T-helper 1 cell treated with Interleukin-12 subunit alpha and Interleukin-12 subunit beta and Interleukin-4 antibody, amounts not matched to agents 30 μg/mL and 1 μg/mL, for 36 hours (primary cell): Measurements from ENCODE around the gene NTRK1.

Experiments used
- H3K27ac Mint-ChIP-seq: one replicate; pipeline ENCODE4 v1.8.0; 2021; ENCODE audit warnings: mild to moderate bottlenecking, mixed read lengths
- H3K27me3 Mint-ChIP-seq: one replicate; pipeline ENCODE4 v1.8.0; 2021; ENCODE audit warnings: low read depth, mixed read lengths
- H3K36me3 Mint-ChIP-seq: one replicate; pipeline ENCODE4 v1.8.0; 2021; ENCODE audit warnings: low read depth, mixed read lengths
- H3K4me1 Mint-ChIP-seq: one replicate; pipeline ENCODE4 v1.8.0; 2021; ENCODE audit warnings: low read depth, mixed read lengths
- H3K4me3 Mint-ChIP-seq: one replicate; pipeline ENCODE4 v1.8.0; 2021; ENCODE audit warnings: mild to moderate bottlenecking, moderate library complexity, mixed read lengths
- H3K9me3 Mint-ChIP-seq: one replicate; pipeline ENCODE4 v1.8.0; 2021; ENCODE audit warnings: mixed read lengths

NTRK1 gene

DNA sequence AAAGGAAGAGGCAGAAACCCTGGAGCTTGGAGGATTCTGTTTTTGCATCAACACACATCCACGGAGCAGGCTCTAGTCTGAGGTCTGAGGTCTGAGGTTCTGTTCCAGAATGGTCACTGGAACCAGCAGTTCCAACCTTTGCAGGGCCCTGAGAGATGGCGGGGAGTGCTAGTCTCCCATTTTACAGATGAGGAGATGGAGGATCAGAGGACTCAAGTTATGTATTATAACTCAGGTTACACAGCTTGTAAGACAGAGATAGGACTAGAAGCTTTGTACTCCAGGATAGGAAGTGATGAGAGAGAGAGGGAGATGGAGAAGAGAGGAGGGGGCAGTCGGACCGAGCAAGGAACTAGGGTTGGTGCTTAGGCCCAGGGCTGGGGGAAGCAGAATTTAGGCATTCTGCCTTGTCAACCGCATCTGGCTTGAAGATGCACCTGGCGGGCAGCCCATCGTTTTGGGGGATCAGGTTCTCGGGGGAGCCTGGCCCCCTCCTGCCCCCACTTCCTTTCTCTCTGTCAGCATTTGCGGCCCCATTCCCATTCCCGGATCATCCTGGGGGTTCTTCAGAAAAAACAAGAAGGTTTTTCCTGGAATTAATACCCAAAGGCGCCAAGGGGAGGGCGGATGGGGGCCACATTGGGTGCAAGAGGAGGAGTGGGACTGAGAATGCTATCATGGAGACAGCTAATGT is 38.5 kb downstream of the NTRK1 start:
- H3K27ac Mint-ChIP-seq: no peak overlapping the region
- no peaks in the 10 kb centered on the region for H3K36me3 Mint-ChIP-seq
- H3K27me3 Mint-ChIP-seq: peaks cover 26% of the 10 kb centered on the region
- H3K9me3 Mint-ChIP-seq: no peaks in the 10 kb centered on the region
- H3K4me1 Mint-ChIP-seq: peaks cover 8% of the 10 kb centered on the region
- no peak overlapping the region for H3K4me3 Mint-ChIP-seq

DNA sequence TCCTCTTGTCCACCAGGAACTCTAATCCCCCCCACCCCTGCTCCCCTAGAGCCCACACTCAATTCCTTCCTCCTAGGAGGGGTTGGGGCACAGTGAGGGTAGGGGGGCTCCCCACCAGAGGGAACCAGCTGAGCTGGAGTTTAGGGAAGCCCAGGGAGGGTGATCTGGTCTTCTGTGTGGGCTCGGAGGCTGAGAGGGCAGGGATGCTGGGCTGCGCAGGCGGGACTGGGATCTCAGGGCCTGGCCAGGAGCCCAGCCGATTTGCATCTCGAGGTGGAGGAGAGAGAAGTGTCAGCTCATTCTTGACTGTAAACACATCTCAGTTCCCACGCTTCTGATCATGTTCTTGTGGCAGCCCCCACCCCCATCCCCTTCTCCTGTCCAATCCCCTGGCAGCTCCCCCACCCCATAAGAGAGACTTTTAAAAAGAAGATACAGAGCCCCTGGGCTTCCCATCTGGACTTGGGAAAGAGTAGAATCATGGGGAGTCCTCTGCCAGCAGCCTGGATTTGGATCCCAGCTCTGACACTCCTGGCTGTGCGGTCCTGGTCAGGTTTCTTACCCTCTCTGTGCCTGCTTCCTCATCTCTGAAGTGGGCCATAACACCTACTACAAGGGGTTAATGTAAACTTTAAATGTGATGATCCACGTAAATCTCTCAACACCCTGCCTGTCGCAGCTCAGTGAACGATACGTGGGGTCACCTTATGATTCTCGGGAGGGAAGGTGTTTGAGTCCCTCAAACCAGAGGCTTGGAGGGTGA is 39.5 kb downstream of the NTRK1 start:
- Mint-ChIP-seq H3K27me3 (peaks cover 21% of the 10 kb centered on the region), H3K4me3 (no peak overlapping the region), H3K9me3 (no peaks in the 10 kb centered on the region), H3K4me1 (peaks cover 8% of the 10 kb centered on the region), H3K36me3 (no peaks in the 10 kb centered on the region), H3K27ac (no peak overlapping the region)

DNA sequence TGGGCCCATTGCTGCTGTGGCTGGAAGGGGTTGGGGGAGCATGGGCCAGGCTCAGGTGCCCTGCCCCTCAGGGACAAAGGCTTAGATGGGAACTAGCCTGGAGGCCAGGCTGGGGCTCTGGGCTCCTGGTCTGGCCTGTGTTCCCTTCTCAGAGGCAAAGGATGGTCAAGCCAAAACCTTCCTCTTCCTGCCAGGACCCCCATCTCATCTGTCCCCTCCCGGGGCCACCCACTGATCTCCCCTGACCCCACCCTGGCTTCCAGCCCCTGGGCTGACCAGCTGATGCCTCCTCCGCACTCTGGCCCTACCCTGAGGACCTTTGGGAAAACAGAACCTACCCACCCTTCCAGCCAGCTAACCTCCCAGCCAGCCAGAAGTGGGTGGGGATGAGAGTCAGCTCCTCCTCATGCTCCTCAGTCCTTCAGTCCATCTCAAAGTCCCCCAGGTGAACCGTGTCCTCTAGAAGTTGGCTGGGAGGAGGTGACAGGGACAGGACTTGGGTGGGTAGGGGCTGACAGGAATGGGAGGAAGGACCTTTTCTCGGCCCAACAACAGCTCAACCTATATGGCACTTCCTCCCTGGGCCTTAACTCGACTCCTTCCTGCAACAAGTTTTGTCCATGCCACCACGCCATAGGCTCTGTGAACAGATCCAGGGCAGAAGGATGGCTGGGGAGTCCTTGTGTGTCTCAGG is 40.4 kb downstream of the NTRK1 start:
- Mint-ChIP-seq H3K9me3 (no peaks in the 10 kb centered on the region), H3K4me3 (no peak overlapping the region), H3K27me3 (peaks cover 13% of the 10 kb centered on the region), H3K36me3 (no peaks in the 10 kb centered on the region), H3K27ac (no peak overlapping the region), H3K4me1 (peaks cover 8% of the 10 kb centered on the region)

DNA sequence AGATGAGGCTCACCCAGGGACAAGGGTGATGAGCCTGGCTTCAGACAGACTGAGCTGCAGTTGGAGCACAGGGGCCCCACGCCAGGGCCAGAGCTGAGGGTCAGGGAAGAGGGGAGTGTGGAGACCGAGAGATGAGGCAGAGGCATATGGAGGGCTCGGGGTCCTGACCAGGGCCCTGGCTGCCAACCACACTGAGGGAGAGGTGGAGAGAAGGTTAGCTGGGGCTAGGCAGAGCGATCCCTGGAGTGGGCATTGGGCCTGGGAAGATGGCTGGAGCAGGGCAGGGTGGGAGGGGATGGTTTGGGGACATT is 40.9 kb downstream of the NTRK1 start:
- Mint-ChIP-seq H3K36me3 (no peaks in the 10 kb centered on the region), H3K4me1 (peaks cover 8% of the 10 kb centered on the region), H3K27me3 (peaks cover 13% of the 10 kb centered on the region), H3K27ac (no peak overlapping the region), H3K4me3 (no peak overlapping the region), H3K9me3 (no peaks in the 10 kb centered on the region)

DNA sequence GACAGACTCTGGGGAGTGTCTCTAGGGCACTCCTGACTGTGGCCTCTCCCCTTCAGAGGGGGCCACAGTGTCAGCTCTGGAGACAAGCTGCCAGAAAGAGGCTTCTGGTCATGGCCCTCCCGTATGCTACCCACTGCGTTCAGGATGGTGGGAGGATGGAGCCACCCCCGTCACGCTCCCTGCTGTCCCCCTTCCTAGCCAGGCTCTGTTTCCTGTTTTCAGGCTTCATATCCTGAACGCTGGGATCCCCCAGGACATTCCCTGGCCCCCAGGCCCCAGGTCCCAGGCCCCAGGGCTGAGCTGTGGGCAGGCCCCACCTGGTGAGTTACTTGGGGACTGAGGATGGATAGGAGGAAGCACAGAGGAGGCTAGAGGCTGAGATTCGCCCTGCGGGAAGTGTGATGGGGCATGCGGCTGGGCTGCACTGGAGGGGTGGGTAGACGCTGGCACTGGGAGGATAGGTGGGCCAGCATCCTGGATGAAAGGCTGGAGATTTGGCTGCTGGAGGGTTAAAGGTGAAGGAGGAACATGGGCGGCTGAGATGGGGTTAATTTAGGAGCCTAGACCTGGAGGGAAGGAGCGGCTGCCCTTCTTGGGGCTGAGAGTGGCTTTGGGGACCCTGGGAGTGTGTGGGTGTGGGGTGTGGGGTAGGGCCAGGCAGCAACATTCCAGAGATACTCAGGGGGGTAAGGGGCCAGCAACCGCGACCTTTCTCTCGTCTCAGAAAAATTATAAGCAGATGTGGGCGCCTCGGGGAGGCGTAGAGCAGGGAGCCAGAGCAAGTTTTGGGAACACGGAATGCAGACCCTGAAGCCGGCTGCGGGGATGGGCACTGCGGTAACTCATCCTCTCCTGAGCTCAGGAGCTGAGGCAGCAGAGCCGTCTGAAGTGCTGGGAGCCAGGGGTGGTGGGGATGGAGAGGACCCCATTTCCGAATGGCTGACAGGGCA is 41.6 kb downstream of the NTRK1 start:
- H3K27ac Mint-ChIP-seq: no peak overlapping the region
- H3K9me3 Mint-ChIP-seq: no peaks in the 10 kb centered on the region
- H3K4me3 Mint-ChIP-seq: no peak overlapping the region
- H3K36me3 Mint-ChIP-seq: no peaks in the 10 kb centered on the region
- H3K4me1 Mint-ChIP-seq: peaks cover 8% of the 10 kb centered on the region
- H3K27me3 Mint-ChIP-seq: peaks cover 13% of the 10 kb centered on the region

DNA sequence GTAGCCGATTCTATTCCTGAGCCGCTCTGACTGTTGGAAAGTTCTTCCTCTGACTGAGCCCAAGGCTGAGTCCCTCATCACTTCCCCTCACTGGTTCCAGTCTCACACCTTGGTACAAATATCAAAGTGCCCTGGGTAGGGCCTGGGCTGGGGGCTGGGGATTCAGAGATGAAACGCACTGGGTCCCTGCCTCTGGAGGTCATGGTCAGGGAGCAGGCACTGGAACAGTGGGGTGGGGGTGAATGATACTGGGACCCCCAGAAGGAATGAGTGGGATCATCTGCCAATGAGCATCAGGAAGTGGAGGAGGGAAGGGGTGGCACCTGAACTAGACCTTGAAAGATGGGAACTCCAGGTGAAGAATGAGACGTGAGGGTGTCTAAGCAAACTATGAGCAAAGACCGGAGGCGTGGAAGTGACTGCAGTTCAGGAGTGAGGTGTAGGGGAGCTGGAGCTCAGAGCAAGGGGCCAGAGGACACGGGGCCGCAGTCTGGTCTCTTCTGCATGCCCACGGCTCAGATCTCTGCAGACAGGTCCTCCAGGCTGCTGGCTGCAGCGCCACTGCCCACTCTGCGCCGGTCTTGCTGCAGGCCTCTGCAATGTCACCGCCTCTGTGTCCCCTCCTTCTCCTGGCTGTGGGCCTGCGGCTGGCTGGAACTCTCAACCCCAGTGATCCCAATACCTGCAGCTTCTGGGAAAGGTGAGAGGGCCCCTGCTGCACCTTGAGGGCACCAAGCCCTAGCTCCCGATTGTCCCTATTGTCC is 42.8 kb downstream of the NTRK1 start:
- H3K4me3 Mint-ChIP-seq: no peak overlapping the region
- H3K9me3 Mint-ChIP-seq: no peaks in the 10 kb centered on the region
- H3K36me3 Mint-ChIP-seq: no peaks in the 10 kb centered on the region
- peaks cover 10% of the 10 kb centered on the region for H3K27me3 Mint-ChIP-seq
- peaks cover 2% of the 10 kb centered on the region for H3K4me1 Mint-ChIP-seq
- H3K27ac Mint-ChIP-seq: no peak overlapping the region

DNA sequence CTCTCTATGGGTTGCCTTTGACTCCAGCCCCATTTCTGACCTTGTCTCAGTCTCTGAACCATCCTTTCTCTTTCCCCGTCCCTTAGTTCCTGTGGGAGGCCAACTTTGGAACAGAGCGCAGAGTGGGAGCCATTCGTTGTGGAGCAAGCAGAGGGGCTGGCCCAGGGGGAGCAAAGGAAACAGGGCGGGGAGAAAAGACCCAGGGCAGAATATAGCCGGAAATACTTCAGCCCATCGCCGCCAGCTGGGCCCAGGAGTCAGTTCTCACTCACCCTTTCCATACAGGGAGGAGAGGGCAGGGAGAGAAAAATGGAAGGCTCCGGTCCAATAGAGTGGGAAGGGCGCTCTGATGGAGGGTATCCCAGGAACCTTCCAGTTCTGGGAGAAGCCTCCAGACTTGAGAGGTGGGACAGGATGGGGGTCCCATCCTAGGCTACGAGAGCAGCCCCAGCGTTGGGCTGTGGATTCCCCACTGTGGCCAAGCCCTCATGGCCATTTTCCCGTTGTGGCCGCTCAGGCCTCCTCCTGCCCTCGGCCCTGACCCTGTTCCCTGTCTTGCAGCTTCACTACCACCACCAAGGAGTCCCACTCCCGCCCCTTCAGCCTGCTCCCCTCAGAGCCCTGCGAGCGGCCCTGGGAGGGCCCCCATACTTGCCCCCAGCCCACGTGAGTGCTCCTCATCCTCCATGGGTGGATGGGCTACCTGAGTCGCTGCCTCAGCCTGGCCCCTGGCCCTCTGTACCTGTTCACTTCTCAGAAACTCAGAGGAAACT is 43.7 kb downstream of the NTRK1 start:
- Mint-ChIP-seq H3K4me3 (no peak overlapping the region), H3K27ac (no peak overlapping the region), H3K4me1 (no peaks in the 10 kb centered on the region), H3K9me3 (no peaks in the 10 kb centered on the region), H3K36me3 (no peaks in the 10 kb centered on the region), H3K27me3 (peaks cover 4% of the 10 kb centered on the region)

DNA sequence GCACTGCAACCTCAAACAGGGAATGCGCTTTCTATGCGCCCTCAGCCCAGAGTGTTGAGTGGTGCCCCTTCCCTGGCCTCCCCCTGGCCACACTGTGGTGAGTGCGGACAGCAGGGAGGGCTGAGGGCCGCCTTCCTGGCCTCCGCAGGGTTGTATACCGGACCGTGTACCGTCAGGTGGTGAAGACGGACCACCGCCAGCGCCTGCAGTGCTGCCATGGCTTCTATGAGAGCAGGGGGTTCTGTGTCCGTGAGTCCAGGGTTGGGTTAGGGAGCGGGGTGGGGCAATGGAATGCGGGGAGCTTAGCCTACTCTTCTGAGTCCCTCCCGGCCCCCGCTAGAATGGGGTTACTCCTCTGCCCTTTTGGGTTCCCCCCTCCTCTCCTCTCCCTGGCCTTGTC is 44.5 kb downstream of the NTRK1 start:
- Mint-ChIP-seq H3K4me3 (no peak overlapping the region), H3K27ac (no peak overlapping the region), H3K4me1 (no peaks in the 10 kb centered on the region), H3K36me3 (no peaks in the 10 kb centered on the region), H3K27me3 (peaks cover 4% of the 10 kb centered on the region), H3K9me3 (no peaks in the 10 kb centered on the region)

DNA sequence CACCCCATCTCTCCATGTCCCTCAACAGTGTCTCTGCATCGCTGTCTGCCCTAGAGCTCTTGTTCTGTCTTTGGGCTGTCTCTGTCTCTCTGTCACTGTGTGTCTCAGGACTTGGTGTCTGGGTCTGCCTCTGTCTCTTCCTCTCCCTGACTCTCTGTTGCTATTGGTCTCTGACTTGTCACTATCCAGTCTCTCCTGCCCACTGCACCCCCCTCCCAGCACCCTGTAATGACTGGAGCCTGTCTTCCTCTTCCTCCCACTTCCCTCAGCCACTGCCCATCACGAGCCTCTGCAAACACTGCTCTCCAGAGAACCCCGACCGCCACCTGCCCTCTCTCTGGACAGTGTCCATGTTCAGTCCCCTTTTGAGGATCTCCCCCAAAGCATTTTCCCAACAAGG is 45.0 kb downstream of the NTRK1 start:
- H3K4me3 Mint-ChIP-seq: no peak overlapping the region
- H3K4me1 Mint-ChIP-seq: no peaks in the 10 kb centered on the region
- H3K27me3 Mint-ChIP-seq: peaks cover 8% of the 10 kb centered on the region
- H3K9me3 Mint-ChIP-seq: no peaks in the 10 kb centered on the region
- no peaks in the 10 kb centered on the region for H3K36me3 Mint-ChIP-seq
- no peak overlapping the region for H3K27ac Mint-ChIP-seq

DNA sequence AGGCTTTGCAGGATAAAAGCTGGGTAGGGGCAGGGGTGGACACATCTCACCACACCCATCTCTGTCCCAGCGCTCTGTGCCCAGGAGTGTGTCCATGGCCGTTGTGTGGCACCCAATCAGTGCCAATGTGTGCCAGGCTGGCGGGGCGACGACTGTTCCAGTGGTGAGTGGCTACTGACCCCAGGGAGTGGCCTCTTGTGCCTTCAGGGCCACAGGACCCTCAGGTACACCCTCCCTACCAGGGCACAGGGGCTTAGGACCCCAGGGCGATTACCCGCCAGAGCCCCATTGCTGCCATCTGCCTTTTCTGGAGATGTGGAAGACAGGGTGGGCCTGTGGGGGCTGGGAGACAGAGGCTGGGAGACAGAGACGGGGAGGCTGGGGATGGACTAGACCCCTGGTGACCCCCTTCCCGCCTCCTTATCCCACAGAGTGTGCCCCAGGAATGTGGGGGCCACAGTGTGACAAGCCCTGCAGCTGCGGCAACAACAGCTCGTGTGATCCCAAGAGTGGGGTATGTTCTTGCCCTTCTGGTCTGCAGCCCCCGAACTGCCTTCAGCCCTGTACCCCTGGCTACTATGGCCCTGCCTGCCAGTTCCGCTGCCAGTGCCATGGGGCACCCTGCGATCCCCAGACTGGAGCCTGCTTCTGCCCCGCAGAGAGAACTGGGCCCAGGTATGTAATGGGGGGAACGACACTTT is 45.7 kb downstream of the NTRK1 start:
- Mint-ChIP-seq H3K9me3 (no peaks in the 10 kb centered on the region), H3K27me3 (peaks cover 14% of the 10 kb centered on the region), H3K4me1 (no peaks in the 10 kb centered on the region), H3K4me3 (no peak overlapping the region), H3K36me3 (no peaks in the 10 kb centered on the region), H3K27ac (no peak overlapping the region)

DNA sequence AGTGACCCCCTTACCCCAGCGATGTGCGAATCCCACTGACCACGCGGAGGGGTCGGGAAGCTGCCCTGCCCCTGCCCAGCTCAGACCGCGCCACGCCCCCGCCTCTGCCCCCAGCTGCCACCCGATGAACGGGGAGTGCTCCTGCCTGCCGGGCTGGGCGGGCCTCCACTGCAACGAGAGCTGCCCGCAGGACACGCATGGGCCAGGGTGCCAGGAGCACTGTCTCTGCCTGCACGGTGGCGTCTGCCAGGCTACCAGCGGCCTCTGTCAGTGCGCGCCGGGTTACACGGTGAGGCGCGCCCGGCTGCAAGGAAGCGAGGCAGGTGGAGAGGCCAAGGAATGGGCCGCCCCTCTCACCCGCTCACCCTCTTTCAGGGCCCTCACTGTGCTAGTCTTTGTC is 47.9 kb downstream of the NTRK1 start:
- Mint-ChIP-seq H3K27ac (no peak overlapping the region), H3K27me3 (peaks cover 14% of the 10 kb centered on the region)

DNA sequence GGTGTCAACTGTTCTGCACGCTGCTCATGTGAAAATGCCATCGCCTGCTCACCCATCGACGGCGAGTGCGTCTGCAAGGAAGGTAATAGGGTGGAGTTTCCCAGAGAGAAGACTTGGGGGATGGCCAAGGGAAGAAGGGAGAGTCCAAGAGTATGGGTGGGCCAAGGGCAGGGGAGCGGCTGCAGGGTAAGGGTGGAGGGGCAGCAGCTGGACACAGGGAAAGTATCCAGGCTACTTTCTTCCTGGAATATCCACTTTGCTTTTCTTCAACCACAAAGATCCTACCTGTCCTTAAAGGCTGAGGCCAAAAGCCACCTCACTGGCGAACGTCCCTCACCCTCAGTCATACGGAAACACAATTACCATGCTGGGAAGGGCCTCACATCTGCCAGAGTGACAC is 48.3 kb downstream of the NTRK1 start:
- Mint-ChIP-seq H3K36me3 (no peaks in the 10 kb centered on the region), H3K27ac (no peak overlapping the region), H3K4me1 (no peaks in the 10 kb centered on the region), H3K27me3 (peaks cover 12% of the 10 kb centered on the region), H3K4me3 (no peak overlapping the region), H3K9me3 (no peaks in the 10 kb centered on the region)

More for the DNA sequence above, 47.9 kb downstream of the NTRK1 start:
- Mint-ChIP-seq H3K4me1 (no peaks in the 10 kb centered on the region), H3K9me3 (no peaks in the 10 kb centered on the region), H3K36me3 (no peaks in the 10 kb centered on the region), H3K4me3 (no peak overlapping the region)

DNA sequence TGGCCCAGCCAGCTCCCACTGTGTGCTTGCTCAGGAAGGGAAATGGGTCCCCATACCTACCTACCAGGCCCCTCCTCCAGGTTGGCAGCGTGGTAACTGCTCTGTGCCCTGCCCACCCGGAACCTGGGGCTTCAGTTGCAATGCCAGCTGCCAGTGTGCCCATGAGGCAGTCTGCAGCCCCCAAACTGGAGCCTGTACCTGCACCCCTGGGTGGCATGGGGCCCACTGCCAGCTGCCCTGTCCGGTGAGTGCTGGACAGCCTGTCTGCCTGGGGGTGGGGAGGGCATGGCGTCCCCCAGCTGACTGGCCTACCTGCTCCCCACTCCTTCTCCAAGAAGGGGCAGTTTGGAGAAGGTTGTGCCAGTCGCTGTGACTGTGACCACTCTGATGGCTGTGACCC is 49.0 kb downstream of the NTRK1 start:
- Mint-ChIP-seq H3K36me3 (no peaks in the 10 kb centered on the region), H3K4me1 (no peaks in the 10 kb centered on the region), H3K4me3 (no peak overlapping the region)

More for the DNA sequence above, 49.0 kb downstream of the NTRK1 start:
- peaks cover 9% of the 10 kb centered on the region for H3K27me3 Mint-ChIP-seq
- no peak overlapping the region for H3K27ac Mint-ChIP-seq
- H3K9me3 Mint-ChIP-seq: no peaks in the 10 kb centered on the region
